DND-41 (cell line): ENCODE measurements around the gene APBB1IP.
A peak's percentile ranks its signal among the peaks of the same experiment; 100 is the strongest.

ENCODE experiments used
- ATAC-seq: fragments of 200-7000 bp; cut with Tn5 transposase; 3 replicates; pipeline ENCODE4 v1.9.1; 2021; ENCODE audit warnings: low read depth; ENCODE audit not compliant: insufficient read depth
- DNase-seq: peaks from one replicate; pipeline ENCODE4 v3.0.0-alpha.2; 2020
- H2AFZ ChIP-seq: 2 replicates; pipeline ENCODE4 v1.6.0; 2012; ENCODE audit warnings: low read depth, low read length
- H3K27ac ChIP-seq: 2 replicates; pipeline ENCODE4 v1.5.1; 2012; ENCODE audit warnings: low read length, inconsistent platforms
- H3K27me3 ChIP-seq: fragments of 200-600 bp; sonication (generic); 2 replicates; pipeline ENCODE4 v1.6.0; 2012; ENCODE audit warnings: low read length, mild to moderate bottlenecking, inconsistent platforms; ENCODE audit not compliant: insufficient read depth, poor library complexity
- H3K36me3 ChIP-seq: 2 replicates; pipeline ENCODE4 v1.5.1; 2012; ENCODE audit warnings: low read length, inconsistent platforms; ENCODE audit not compliant: insufficient read depth
- H3K4me1 ChIP-seq: 2 replicates; pipeline ENCODE4 v1.5.1; 2012; ENCODE audit warnings: mild to moderate bottlenecking, low read length; ENCODE audit not compliant: insufficient read depth
- H3K4me2 ChIP-seq: 2 replicates; pipeline ENCODE4 v1.6.0; 2012; ENCODE audit warnings: mild to moderate bottlenecking, moderate library complexity, low read length, inconsistent platforms; ENCODE audit not compliant: insufficient read depth
- H3K4me3 ChIP-seq, 2 experiments: fragments of 200-600 bp in 1 of 2; shearing (Covaris generic) in 1 of 2; 2 replicates each; pipeline ENCODE4 v1.5.1; 2012 to 2016; ENCODE audit warnings: inconsistent platforms in 2 of 2, low read length in 2 of 2, mild to moderate bottlenecking in 2 of 2, low read depth in 1 of 2, moderate library complexity in 1 of 2
- H3K79me2 ChIP-seq: 2 replicates; pipeline ENCODE4 v1.6.0; 2012; ENCODE audit warnings: low read length, inconsistent platforms; ENCODE audit not compliant: insufficient read depth
- H3K9ac ChIP-seq: 2 replicates; pipeline ENCODE4 v1.6.0; 2012; ENCODE audit warnings: low read depth, mild to moderate bottlenecking, inconsistent platforms, low read length, moderate library complexity
- H3K9me3 ChIP-seq: 2 replicates; pipeline ENCODE4 v1.5.1; 2012; ENCODE audit warnings: low read length, moderate library complexity, mild to moderate bottlenecking, inconsistent platforms; ENCODE audit not compliant: insufficient read depth, severe bottlenecking
- H4K20me1 ChIP-seq: 2 replicates; pipeline ENCODE4 v1.6.0; 2012; ENCODE audit warnings: low read length; ENCODE audit not compliant: insufficient read depth
- EZH2 ChIP-seq: IDR thresholded peaks from 3 replicates; pipeline ENCODE4 v1.6.1; 2012; ENCODE audit warnings: borderline replicate concordance, low read depth, mild to moderate bottlenecking, moderate library complexity, low read length, inconsistent platforms; ENCODE audit not compliant: severe bottlenecking
- TF ChIP-seq, protein P1 (sequence below): IDR thresholded peaks from 2 replicates; pipeline ENCODE4 v1.5.1; 2012; ENCODE audit warnings: borderline replicate concordance, low read length, moderate library complexity, mild to moderate bottlenecking; ENCODE audit not compliant: poor library complexity, severe bottlenecking; ENCODE audit errors: extremely low read depth

APBB1IP gene

DNA sequence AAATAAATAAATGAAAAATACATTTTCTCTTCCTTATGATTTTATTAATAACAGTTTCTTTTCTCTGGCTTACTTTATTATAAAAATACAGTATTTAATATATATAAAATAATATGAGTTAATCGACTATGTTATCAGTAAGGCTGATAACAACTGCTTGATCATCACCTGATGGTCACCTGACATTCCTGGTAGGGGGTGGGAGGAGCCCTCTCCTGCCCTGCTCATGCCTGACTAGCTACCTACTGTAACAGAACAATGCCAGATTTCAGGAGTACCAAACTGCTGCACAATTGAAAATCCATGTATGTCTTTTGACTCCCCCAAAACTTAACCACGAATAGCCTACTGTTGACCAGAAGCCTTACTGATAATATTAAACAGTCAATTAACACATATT is 1.3 kb upstream of the APBB1IP start:
- peak overlapping the region; percentile 100 for H3K9ac ChIP-seq
- peaks cover 10% of the 10 kb centered on the region for H3K36me3 ChIP-seq
- peak overlapping the region in 1 of 2 experiments; percentile 29; a peak in 1 of 4 replicates for H3K4me3 ChIP-seq
- no peak for TF ChIP-seq EZH2
- TF ChIP-seq, protein P1, sequence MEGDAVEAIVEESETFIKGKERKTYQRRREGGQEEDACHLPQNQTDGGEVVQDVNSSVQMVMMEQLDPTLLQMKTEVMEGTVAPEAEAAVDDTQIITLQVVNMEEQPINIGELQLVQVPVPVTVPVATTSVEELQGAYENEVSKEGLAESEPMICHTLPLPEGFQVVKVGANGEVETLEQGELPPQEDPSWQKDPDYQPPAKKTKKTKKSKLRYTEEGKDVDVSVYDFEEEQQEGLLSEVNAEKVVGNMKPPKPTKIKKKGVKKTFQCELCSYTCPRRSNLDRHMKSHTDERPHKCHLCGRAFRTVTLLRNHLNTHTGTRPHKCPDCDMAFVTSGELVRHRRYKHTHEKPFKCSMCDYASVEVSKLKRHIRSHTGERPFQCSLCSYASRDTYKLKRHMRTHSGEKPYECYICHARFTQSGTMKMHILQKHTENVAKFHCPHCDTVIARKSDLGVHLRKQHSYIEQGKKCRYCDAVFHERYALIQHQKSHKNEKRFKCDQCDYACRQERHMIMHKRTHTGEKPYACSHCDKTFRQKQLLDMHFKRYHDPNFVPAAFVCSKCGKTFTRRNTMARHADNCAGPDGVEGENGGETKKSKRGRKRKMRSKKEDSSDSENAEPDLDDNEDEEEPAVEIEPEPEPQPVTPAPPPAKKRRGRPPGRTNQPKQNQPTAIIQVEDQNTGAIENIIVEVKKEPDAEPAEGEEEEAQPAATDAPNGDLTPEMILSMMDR: no peak
- peak overlapping the region; percentile 61; the same call in 1 of the 2 replicates for H3K4me2 ChIP-seq
- H3K9me3 ChIP-seq: peaks cover 2% of the 10 kb centered on the region
- ATAC-seq (no peak), DNase-seq (no peak)
- H3K4me1 ChIP-seq: peaks cover 41% of the 10 kb centered on the region
- peak overlapping the region; percentile 94 for H3K27ac ChIP-seq
- no peaks in the 10 kb centered on the region for H3K27me3 ChIP-seq
- H3K79me2 ChIP-seq: peaks cover 42% of the 10 kb centered on the region
- H4K20me1 ChIP-seq: no peaks in the 10 kb centered on the region
- H2AFZ ChIP-seq: no peak overlapping the region

DNA sequence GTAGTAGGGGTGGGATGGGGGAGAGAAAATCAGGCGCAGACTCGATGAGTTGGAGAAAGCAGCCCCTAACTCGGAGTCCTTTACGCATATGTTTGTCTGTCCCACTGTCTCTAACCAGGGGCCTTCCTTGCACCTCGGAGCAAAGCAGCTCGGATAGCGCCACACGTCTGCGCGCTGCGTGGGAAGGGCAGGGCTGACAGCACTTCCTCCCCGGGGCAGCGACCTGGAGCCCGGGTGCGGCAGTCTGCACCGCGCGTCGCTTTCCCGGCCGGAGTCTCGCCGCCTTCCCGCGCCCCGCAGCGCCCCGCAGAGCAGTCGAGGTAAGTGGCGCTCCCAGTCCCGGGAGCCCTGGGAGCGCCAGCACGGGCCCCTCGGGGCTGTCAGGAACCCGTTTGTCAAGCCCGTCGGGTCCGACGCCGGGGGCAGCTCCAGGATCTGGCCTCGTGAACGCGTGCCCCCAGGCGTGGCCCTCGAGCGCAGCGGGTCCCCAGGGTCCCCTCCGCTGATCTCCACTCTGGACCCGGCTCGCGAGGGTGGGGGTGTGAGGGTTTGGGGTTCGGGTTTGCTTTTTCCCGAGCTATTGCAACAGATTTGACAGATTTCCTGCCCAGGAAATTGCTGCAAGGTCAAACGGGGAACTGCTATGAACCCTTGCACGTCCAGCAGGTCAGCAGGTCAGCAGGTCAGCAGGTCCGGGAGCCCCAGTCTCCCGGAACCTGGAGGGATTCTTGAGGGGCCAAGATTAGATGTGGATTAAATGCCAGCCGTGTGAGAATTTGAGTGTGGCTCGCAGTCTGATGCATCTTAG is 597 bp downstream of the APBB1IP start:
- no peak for TF ChIP-seq EZH2
- TF ChIP-seq, protein P1: no peak
- DNase-seq (peak; percentile 70), ATAC-seq (peak; percentile 61)
- peak overlapping the region; percentile 69 for H2AFZ ChIP-seq
- peaks cover 61% of the 10 kb centered on the region for H3K79me2 ChIP-seq
- H3K27me3 ChIP-seq: no peaks in the 10 kb centered on the region
- H4K20me1 ChIP-seq: no peaks in the 10 kb centered on the region
- peak overlapping the region; percentile 100 for H3K9ac ChIP-seq
- H3K4me1 ChIP-seq: peaks cover 57% of the 10 kb centered on the region
- no peaks in the 10 kb centered on the region for H3K9me3 ChIP-seq
- peaks cover 26% of the 10 kb centered on the region for H3K36me3 ChIP-seq
- peak overlapping the region; percentile 76 to 93 for H3K4me3 ChIP-seq
- peak overlapping the region; percentile 61 for H3K4me2 ChIP-seq
- H3K27ac ChIP-seq: peak overlapping the region; percentile 94

DNA sequence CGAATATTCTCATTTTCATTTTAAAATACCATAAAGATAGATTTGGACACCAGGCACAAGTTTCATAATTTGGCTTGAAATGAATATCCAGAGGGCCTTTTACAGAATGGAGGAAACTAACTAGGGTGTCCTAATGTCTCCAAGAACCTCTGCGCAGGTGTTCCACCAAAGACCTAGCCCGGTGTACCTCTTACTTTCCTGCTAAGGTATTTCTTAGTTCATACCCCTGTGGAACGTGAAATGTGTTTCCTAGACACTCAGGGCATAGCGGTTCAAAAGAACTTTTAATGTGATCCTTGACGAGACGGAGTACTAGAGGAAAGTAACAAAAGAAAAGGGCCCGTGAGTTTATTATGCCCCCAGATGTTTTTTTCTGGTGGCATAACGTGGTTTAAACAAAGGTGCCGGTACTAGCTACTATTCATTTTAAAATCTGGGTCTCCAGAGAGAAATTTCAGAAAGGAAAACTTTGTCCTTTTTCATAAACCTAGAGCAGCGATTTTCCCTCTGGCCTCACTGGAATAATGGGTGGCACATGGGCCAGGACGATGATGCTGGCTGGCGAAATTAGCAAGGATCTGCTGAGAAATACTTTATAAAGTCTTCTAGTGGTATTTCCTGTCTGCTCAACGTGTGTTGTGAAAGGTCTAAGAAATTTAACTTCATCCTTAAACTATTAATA is 1.4 kb downstream of the APBB1IP start:
- Histone ChIP-seq H3K4me3 (peak overlapping the region; percentile 76 to 93), H3K27ac (peak overlapping the region; percentile 94)

More for the DNA sequence above, 1.4 kb downstream of the APBB1IP start:
- Histone ChIP-seq H3K27me3 (no peaks in the 10 kb centered on the region), H3K4me2 (peak overlapping the region; percentile 61), H3K79me2 (peaks cover 69% of the 10 kb centered on the region), H3K9me3 (no peaks in the 10 kb centered on the region), H4K20me1 (no peaks in the 10 kb centered on the region), H3K9ac (peak overlapping the region; percentile 100), H2AFZ (peak overlapping the region; percentile 69), H3K36me3 (peaks cover 32% of the 10 kb centered on the region), H3K4me1 (peaks cover 65% of the 10 kb centered on the region)
- DNase-seq: peak; percentile 32
- no peak for TF ChIP-seq EZH2
- TF ChIP-seq, protein P1: peak; percentile 3
- 0 out of 3 replicates have a peak, but pooled peaks have one; percentile 4 for ATAC-seq
